HEK293T (cell line): ENCODE results near the gene TSPAN9.
A peak's percentile ranks its signal among the peaks of the same experiment; 100 is the strongest.

Source experiments
- CTCF ChIA-PET: fragments of 350-600 bp; formaldehyde crosslinking; extraction: SDS; loops from one replicate; lab custom pipeline; 2021; ENCODE audit warnings: antibody characterized with exemption, inconsistent platforms; lab: Yijun Ruan, JAX
- POLR2A ChIA-PET: fragments of 350-600 bp; formaldehyde crosslinking; extraction: SDS; loops from one replicate; lab custom pipeline; 2020; ENCODE audit warnings: antibody characterized with exemption, inconsistent platforms; lab: Yijun Ruan, JAX
- DNase-seq: peaks from one replicate; pipeline ENCODE4 v3.0.0; 2012; ENCODE audit warnings: mixed read lengths; ENCODE audit errors: extremely low spot score
- ARNT ChIP-seq: fragments of 450-650 bp; IDR thresholded peaks from 2 replicates; pipeline ENCODE4 v1.6.1; 2017; ENCODE audit warnings: mild to moderate bottlenecking
- BHLHE40 ChIP-seq: fragments of 450-650 bp; IDR thresholded peaks from 2 replicates; pipeline ENCODE4 v1.6.1; 2016; ENCODE audit warnings: mild to moderate bottlenecking, moderate library complexity, borderline replicate concordance
- CTBP1 ChIP-seq: fragments of 450-650 bp; IDR thresholded peaks from 2 replicates; pipeline ENCODE4 v1.6.1; 2016; ENCODE audit warnings: borderline replicate concordance
- ELF4 ChIP-seq: fragments of 450-650 bp; IDR thresholded peaks from 2 replicates; pipeline ENCODE4 v1.6.1; 2017; ENCODE audit warnings: antibody characterized with exemption
- FOXA1 ChIP-seq: fragments of 450-650 bp; IDR thresholded peaks from 2 replicates; pipeline ENCODE4 v1.6.1; 2016; ENCODE audit warnings: mild to moderate bottlenecking
- FOXK2 ChIP-seq: fragments of 450-650 bp; IDR thresholded peaks from 2 replicates; pipeline ENCODE4 v1.6.1; 2016; ENCODE audit warnings: mild to moderate bottlenecking
- FOXM1 ChIP-seq: fragments of 450-650 bp; IDR thresholded peaks from 2 replicates; pipeline ENCODE4 v1.6.1; 2017; ENCODE audit warnings: mild to moderate bottlenecking, borderline replicate concordance
- HDGF ChIP-seq: fragments of 450-650 bp; IDR thresholded peaks from 2 replicates; pipeline ENCODE4 v1.6.1; 2017; ENCODE audit warnings: antibody characterized with exemption, borderline replicate concordance
- L3MBTL2 ChIP-seq: fragments of 450-650 bp; conservative IDR thresholded peaks from 2 replicates; pipeline ENCODE4 v1.6.1; 2016; ENCODE audit warnings: mild to moderate bottlenecking
- LEF1 ChIP-seq: fragments of 450-650 bp; IDR thresholded peaks from 2 replicates; pipeline ENCODE4 v1.6.1; 2017; ENCODE audit warnings: mild to moderate bottlenecking, borderline replicate concordance
- NFRKB ChIP-seq: fragments of 450-650 bp; IDR thresholded peaks from 2 replicates; pipeline ENCODE4 v1.6.1; 2016; ENCODE audit warnings: mild to moderate bottlenecking, moderate library complexity
- PKNOX1 ChIP-seq: fragments of 450-650 bp; IDR thresholded peaks from 2 replicates; pipeline ENCODE4 v1.6.1; 2016
- SP1 ChIP-seq: fragments of 450-650 bp; IDR thresholded peaks from 2 replicates; pipeline ENCODE4 v1.6.1; 2017
- SUZ12 ChIP-seq: fragments of 450-650 bp; IDR thresholded peaks from 2 replicates; pipeline ENCODE4 v1.6.1; 2016; ENCODE audit warnings: mild to moderate bottlenecking
- TARDBP ChIP-seq: fragments of 450-650 bp; IDR thresholded peaks from 2 replicates; pipeline ENCODE4 v1.6.1; 2016
- ZNF384 ChIP-seq: fragments of 450-650 bp; IDR thresholded peaks from 2 replicates; pipeline ENCODE4 v1.6.1; 2016

TSPAN9 gene

GRCh38 chr12:3199551-3200031 is 122.4 kb downstream of the TSPAN9 start:
- POLR2A ChIA-PET: no interaction called here
- peak; percentile 51 for DNase-seq
- CTCF ChIA-PET: interaction anchor here (0.5 to 1.3 kb wide), 4 partner anchors 9 to 825 kb away, joined by 3 to 4 read pairs (median 3); no protein-coding TSS in a partner anchor
- peak; percentile 78 for TF ChIP-seq L3MBTL2
- no peak for TF ChIP-seq FOXA1

DNA sequence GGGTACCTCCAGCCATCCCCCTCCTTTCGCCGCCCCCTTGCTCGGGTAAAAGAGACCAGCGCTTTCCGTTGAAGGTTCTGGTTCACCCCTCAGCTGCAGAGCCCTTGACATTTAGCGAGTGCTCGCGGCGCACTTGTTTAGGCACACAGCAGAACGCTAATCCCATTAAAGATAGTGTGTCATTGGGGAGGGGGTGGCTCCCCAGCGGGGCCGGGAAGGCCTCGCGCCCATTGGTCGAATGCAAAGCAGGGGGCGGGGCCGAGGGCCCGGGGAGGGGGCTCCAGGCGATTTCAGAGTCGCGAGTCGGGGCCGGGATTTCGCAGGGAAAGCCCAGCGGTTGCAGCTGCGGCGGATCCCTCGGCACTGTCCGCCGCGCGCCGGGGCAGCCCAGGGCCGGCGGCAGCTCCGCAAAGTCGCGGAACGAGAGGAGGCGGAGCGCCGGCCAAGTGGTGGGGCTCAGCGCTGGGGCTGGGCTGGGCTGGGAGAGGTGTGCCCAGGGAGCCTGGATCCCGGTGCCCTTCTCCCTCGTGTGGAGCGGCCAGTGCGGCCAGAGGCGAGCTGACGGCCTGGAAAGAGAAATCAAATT is 122.9 kb downstream of the TSPAN9 start:
- DNase-seq: peak; percentile 80

GRCh38 chr12:3200814-3201233 is 123.6 kb downstream of the TSPAN9 start:
- DNase-seq: peak; percentile 33
- POLR2A ChIA-PET: interaction anchor here (1.2 kb wide), 1 partner anchor 66 kb away, joined by 3 read pairs; no protein-coding TSS in a partner anchor
- TF ChIP-seq SP1: no peak
- TF ChIP-seq ARNT: no peak
- no peak for TF ChIP-seq TARDBP
- TF ChIP-seq LEF1: no peak
- TF ChIP-seq SUZ12: no peak
- no peak for TF ChIP-seq NFRKB
- no peak for TF ChIP-seq L3MBTL2
- no peak for TF ChIP-seq BHLHE40
- TF ChIP-seq FOXM1: no peak
- no peak for TF ChIP-seq FOXK2
- no peak for TF ChIP-seq PKNOX1
- TF ChIP-seq HDGF: no peak
- TF ChIP-seq CTBP1: no peak
- no peak for TF ChIP-seq FOXA1
- TF ChIP-seq ELF4: no peak
- no peak for TF ChIP-seq ZNF384
- CTCF ChIA-PET: interaction anchor here (1.3 to 1.7 kb wide), 2 partner anchors 64 to 66 kb away, joined by 3 to 6 read pairs; no protein-coding TSS in a partner anchor

More for the DNA sequence above, 122.9 kb downstream of the TSPAN9 start:
- ChIA-PET POLR2A (no interaction called here), CTCF (interaction anchor here (0.5 to 1.3 kb wide), 3 partner anchors 8 to 825 kb away, joined by 3 to 4 read pairs (median 3); no protein-coding TSS in a partner anchor)
- TF ChIP-seq ELF4: no peak
- TF ChIP-seq L3MBTL2: peak; percentile 31

DNA sequence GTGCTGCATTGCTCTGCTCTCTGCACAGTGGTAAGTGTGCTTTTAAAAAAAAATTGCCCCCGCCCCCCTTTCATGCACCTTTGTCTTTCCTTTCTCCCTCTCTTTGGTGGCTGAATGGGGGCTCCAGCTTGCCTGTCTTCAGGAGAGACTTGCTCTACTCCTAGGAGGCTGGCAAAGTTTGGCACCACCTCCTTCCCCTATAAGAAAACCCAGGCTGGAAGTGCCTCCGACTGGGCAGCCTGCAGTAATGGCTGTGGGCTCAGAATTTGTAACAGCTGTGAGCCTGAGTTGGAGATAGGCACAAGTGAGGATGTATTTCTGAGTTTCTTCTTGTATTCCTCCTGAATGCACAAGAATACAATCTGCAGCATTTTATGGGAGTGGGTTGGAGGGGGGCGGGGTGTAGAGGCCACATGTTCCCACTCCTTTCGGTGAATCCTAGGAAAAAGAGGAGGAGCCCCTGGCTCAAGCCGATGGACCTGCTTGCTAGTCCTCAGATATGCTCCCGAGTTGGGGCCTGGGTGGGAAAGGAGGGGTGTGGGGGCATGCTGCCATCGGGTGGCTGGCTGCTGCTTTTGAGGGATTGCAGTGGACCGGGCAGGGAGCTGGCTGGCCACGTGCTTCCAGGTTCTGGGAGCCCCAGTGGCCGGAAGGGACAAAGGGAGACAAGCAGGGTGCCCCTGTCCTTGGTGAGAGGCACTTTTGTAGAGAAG is 124.3 kb downstream of the TSPAN9 start:
- CTCF ChIA-PET: interaction anchor here (0.6 to 2.5 kb wide), 11 partner anchors 9 to 423 kb away, joined by 3 to 10 read pairs (median 6); no protein-coding TSS in a partner anchor
- no peak for DNase-seq
- POLR2A ChIA-PET: interaction anchor here (1.2 kb wide), 1 partner anchor 66 kb away, joined by 3 read pairs; no protein-coding TSS in a partner anchor
- TF ChIP-seq ELF4 (no peak), HDGF (no peak), SP1 (no peak), LEF1 (no peak), ZNF384 (no peak), L3MBTL2 (no peak), FOXK2 (no peak), CTBP1 (no peak), ARNT (no peak), FOXA1 (no peak), PKNOX1 (no peak), TARDBP (no peak), BHLHE40 (no peak)

- POLR2A ChIA-PET: interaction anchor here (1.2 kb wide), 1 partner anchor 67 kb away, joined by 3 read pairs; no protein-coding TSS in a partner anchor
- TF ChIP-seq LEF1: no peak
- TF ChIP-seq L3MBTL2: no peak
- TF ChIP-seq NFRKB: no peak
- TF ChIP-seq SUZ12: no peak
- TF ChIP-seq PKNOX1: no peak
- no peak for TF ChIP-seq ARNT
- no peak for DNase-seq
- CTCF ChIA-PET: interaction anchor here (0.6 to 2.5 kb wide), 13 partner anchors 8 to 423 kb away, joined by 3 to 10 read pairs (median 6); no protein-coding TSS in a partner anchor
These were observed 124.9 kb downstream of the TSPAN9 start for GRCh38 chr12:3202096-3202495.

GRCh38 chr12:3202734-3203446 is 125.7 kb downstream of the TSPAN9 start:
- ChIA-PET POLR2A (no interaction called here), CTCF (interaction anchor here (0.6 to 2.5 kb wide), 18 partner anchors 8 to 1759 kb away, joined by 3 to 10 read pairs (median 6); no protein-coding TSS in a partner anchor)
- DNase-seq: peak; percentile 77
- TF ChIP-seq ZNF384: no peak
- no peak for TF ChIP-seq LEF1
- no peak for TF ChIP-seq HDGF
- no peak for TF ChIP-seq CTBP1
- TF ChIP-seq ELF4: no peak
- no peak for TF ChIP-seq NFRKB
- no peak for TF ChIP-seq FOXA1
- TF ChIP-seq BHLHE40: no peak
- no peak for TF ChIP-seq FOXM1
- TF ChIP-seq FOXK2: no peak
- TF ChIP-seq SUZ12: no peak
- TF ChIP-seq PKNOX1: no peak
- TF ChIP-seq SP1: no peak
- TF ChIP-seq TARDBP: no peak
- TF ChIP-seq ARNT: no peak
